HepG2 (cell line): Measurements from ENCODE around the gene AAR2. TPM values are rescaled to one million over a fixed set of nuclear protein-coding genes. Genes with fewer than 3 reads are reported as not detected.

ENCODE experiments used
- ATF5 ChIP-seq: sonication (generic); formaldehyde crosslinking; IDR thresholded peaks from 2 replicates; pipeline ENCODE4 v1.4.0; 2020; ENCODE audit warnings: mild to moderate bottlenecking, low read depth, missing genetic modification reagents
- BRD4 ChIP-seq: sonication (generic); formaldehyde crosslinking; IDR thresholded peaks from 2 replicates; pipeline ENCODE4 v1.4.0; 2020; ENCODE audit warnings: missing genetic modification reagents
- EEA1 ChIP-seq: sonication (generic); formaldehyde crosslinking; IDR thresholded peaks from 2 replicates; pipeline ENCODE4 v1.5.1; 2020; ENCODE audit warnings: mild to moderate bottlenecking, missing genetic modification reagents, borderline replicate concordance
- ELF3 ChIP-seq: IDR thresholded peaks from 2 replicates; pipeline ENCODE4 v1.6.1; 2016; ENCODE audit warnings: missing genetic modification reagents, missing compliant biosample characterization
- FOXP1 ChIP-seq, 2 experiments: fragments of 450-650 bp in 1 of 2; IDR thresholded peaks; 2 replicates each; pipeline ENCODE4 v1.6.1; 2017 to 2018; ENCODE audit warnings: antibody characterized with exemption in 1 of 2
- HDAC2 ChIP-seq: sonication (generic); formaldehyde crosslinking; IDR thresholded peaks from 2 replicates; pipeline ENCODE4 v1.4.0; 2020; ENCODE audit warnings: missing genetic modification reagents
- HNF4G ChIP-seq, 2 experiments: sonication (generic) in 1 of 2; formaldehyde crosslinking in 1 of 2; IDR thresholded peaks; 2 replicates each; pipeline versions ENCODE4 v1.4.0 to v1.6.1; 2011 to 2020; ENCODE audit warnings: borderline replicate concordance in 2 of 2, low read depth in 2 of 2, mild to moderate bottlenecking in 2 of 2, low read length in 1 of 2, missing genetic modification reagents in 1 of 2, moderate library complexity in 1 of 2
- KMT2A ChIP-seq: sonication (generic); formaldehyde crosslinking; IDR thresholded peaks from 2 replicates; pipeline ENCODE4 v1.4.0; 2020; ENCODE audit warnings: missing genetic modification reagents
- MTA1 ChIP-seq: sonication (generic); formaldehyde crosslinking; IDR thresholded peaks from 2 replicates; pipeline ENCODE4 v1.4.0; 2020; ENCODE audit warnings: missing genetic modification reagents, mild to moderate bottlenecking, borderline replicate concordance
- NCOA2 ChIP-seq: sonication (generic); formaldehyde crosslinking; IDR thresholded peaks from 2 replicates; pipeline ENCODE4 v1.8.0; 2022; ENCODE audit warnings: inconsistent platforms
- PAXIP1 ChIP-seq: sonication (generic); formaldehyde crosslinking; conservative IDR thresholded peaks from 2 replicates; pipeline ENCODE4 v1.4.0; 2020; ENCODE audit warnings: mild to moderate bottlenecking, missing genetic modification reagents, moderate library complexity
- TARDBP ChIP-seq: sonication (generic); formaldehyde crosslinking; IDR thresholded peaks from 2 replicates; pipeline ENCODE4 v1.8.0; 2022; ENCODE audit warnings: mild to moderate bottlenecking, missing genetic modification reagents
- ZBTB43 ChIP-seq: sonication (generic); formaldehyde crosslinking; conservative IDR thresholded peaks from 2 replicates; pipeline ENCODE4 v1.4.0; 2020; ENCODE audit warnings: missing genetic modification reagents
- ZNF18 ChIP-seq: sonication (generic); formaldehyde crosslinking; IDR thresholded peaks from 2 replicates; pipeline ENCODE4 v1.8.0; 2022; ENCODE audit warnings: mild to moderate bottlenecking, missing genetic modification reagents; ENCODE audit not compliant: insufficient replicate concordance
- ZNF430 ChIP-seq: sonication (generic); formaldehyde crosslinking; IDR thresholded peaks from 2 replicates; pipeline ENCODE4 v1.9.0; 2021; ENCODE audit warnings: mild to moderate bottlenecking, missing genetic modification reagents
- ZNF549 ChIP-seq: sonication (generic); formaldehyde crosslinking; IDR thresholded peaks from 2 replicates; pipeline ENCODE4 v1.5.0; 2020; ENCODE audit warnings: missing genetic modification reagents
- ZNF713 ChIP-seq: sonication (generic); formaldehyde crosslinking; IDR thresholded peaks from 2 replicates; pipeline ENCODE4 v1.4.0; 2020; ENCODE audit warnings: mild to moderate bottlenecking, missing genetic modification reagents
- ZNF891 ChIP-seq: sonication (generic); formaldehyde crosslinking; IDR thresholded peaks from 2 replicates; pipeline ENCODE4 v1.5.0; 2020; ENCODE audit warnings: mild to moderate bottlenecking, missing genetic modification reagents
- polyA plus RNA-seq, 8 experiments: library from polyadenylated mRNA; depleted of rRNA in 3 of 8; stranded (reverse) in 7 of 8; unstranded in 1 of 8; fragments of >200 nt; fragmentation: Illumina TruSeq in 4 of 8; extraction: Trizol in 4 of 8; gene quantifications; 2 replicates each; pipeline versions ENCODE4 v1.2.1 to v1.2.3, GENCODE V29; 2011 to 2016; ENCODE audit warnings: low read depth in 4 of 8, missing spikeins in 1 of 8, mixed read lengths in 1 of 8; ENCODE audit not compliant: insufficient read depth in 1 of 8
- total RNA-seq, 5 experiments: library from RNA; depleted of rRNA; stranded (reverse); fragments of >200 nt; fragmentation: Illumina TruSeq; extraction: Trizol; gene quantifications; 2 replicates each; pipeline ENCODE4 v1.2.3, GENCODE V29; 2016; ENCODE audit warnings: low read depth in 1 of 5

Gene AAR2
- total and polyA plus RNA-seq, 2 of the 13 experiments (the other 11 are each of a cell fraction or from before 2014, with no cell fraction given): 45.2 to 46.2 TPM

DNA sequence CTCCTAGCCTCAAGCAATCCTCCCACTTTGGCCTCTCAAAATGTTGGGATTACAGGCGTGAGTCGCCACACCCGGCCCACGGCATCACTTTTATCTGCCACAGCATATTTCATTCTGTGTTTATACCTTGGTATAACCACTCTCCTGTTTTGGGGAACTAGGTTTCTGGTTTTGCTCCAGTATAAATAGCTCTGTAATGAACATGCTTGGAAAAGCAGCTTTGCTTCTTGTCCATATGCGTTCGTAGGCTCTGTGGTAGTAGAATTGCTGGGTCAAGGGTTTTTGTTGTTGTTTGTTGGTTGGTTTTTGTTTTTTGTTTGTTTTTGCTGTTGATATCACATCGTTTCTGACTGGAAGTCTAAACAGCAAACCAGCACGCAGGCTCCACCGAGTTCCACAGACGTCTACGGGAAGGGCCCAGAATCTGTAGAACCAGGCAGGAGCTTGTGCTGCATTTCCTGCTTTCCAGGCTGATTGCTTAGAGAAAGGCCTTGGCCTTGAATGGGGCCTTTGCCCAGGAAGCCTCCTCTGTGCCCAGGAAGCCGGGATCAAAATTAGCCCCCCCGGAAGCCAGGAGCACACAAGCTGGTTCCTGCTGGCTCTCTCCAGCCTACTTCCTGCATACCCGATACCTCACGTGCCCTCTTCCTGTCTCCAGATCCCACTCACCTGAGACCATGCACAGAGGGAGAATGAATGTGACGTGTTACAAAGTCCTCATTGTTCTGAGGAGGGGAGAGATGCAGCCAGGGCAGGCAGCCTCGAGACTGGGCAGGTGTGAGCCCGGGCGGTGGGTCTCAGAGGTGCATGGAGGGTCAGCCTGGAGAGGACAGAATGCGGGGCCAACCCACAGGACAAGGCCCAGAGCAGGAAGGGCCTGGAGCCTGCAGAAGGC lies 34.7 kb downstream of the AAR2 start (continued):
- TF ChIP-seq ZNF18: peak; percentile 62
- TF ChIP-seq NCOA2 (CRISPR knock-in tag): 0 out of 2 replicates have a peak, but pooled peaks have one; percentile 15
- 0 out of 2 replicates have a peak, but pooled peaks have one; percentile 42 for TF ChIP-seq EEA1 (CRISPR knock-in tag)
- TF ChIP-seq BRD4 (CRISPR knock-in tag): peak; percentile 65; the same call in 1 of the 2 replicates
- 0 out of 2 replicates have a peak, but pooled peaks have one; percentile 22 for TF ChIP-seq ZNF430 (CRISPR knock-in tag)
- TF ChIP-seq ZNF713: no peak
- TF ChIP-seq PAXIP1: peak; percentile 62
- peak; percentile 38; the same call in 1 of the 2 replicates for TF ChIP-seq TARDBP (CRISPR knock-in tag)
- TF ChIP-seq ZNF891: peak; percentile 81; the same call in 1 of the 2 replicates
- TF ChIP-seq KMT2A (CRISPR knock-in tag): peak; percentile 55
- 0 out of 2 replicates have a peak, but pooled peaks have one; percentile 53 for TF ChIP-seq ZBTB43
- no peak for TF ChIP-seq FOXP1 (IDR thresholded peaks at IDR 0.05)
- no peak; the same call in 1 of the 2 replicates for TF ChIP-seq FOXP1 (CRISPR knock-in tag; IDR thresholded peaks at IDR 0.05)
- TF ChIP-seq MTA1 (CRISPR knock-in tag): peak; percentile 94
- TF ChIP-seq ATF5: 0 out of 2 replicates have a peak, but pooled peaks have one; percentile 80
- peak; percentile 87; the same call in 1 of the 2 replicates for TF ChIP-seq ELF3 (CRISPR knock-in tag)
- peak; percentile 71 for TF ChIP-seq HNF4G (IDR thresholded peaks at IDR 0.05; ENCODE audit: borderline replicate concordance, low read depth, low read length)
- no peak; the same call in 1 of the 2 replicates for TF ChIP-seq HNF4G (CRISPR knock-in tag; IDR thresholded peaks at IDR 0.05; ENCODE audit: borderline replicate concordance, low read depth)
- TF ChIP-seq ZNF549: no peak
- 0 out of 2 replicates have a peak, but pooled peaks have one; percentile 48 for TF ChIP-seq HDAC2 (CRISPR knock-in tag)
